Osteoblast (primary cell): ENCODE results near the gene CS. TPM values are rescaled to one million over a fixed set of nuclear protein-coding genes. Genes with fewer than 3 reads are reported as not detected.
"Not testable (repeated sequence)": the region's sequence is repeated elsewhere in the genome, so short reads cannot be mapped to it uniquely, and the experiment has no call there.

ENCODE experiments used
- DNase-seq: peaks from one replicate; pipeline ENCODE4 v3.0.0; 2011; ENCODE audit warnings: low spot score, mixed read lengths; ENCODE audit not compliant: insufficient read length; ENCODE audit errors: missing footprints
- H2AFZ ChIP-seq: 2 replicates; pipeline ENCODE4 v1.6.0; 2011; ENCODE audit warnings: mild to moderate bottlenecking, low read length
- H3K27ac ChIP-seq: 2 replicates; pipeline ENCODE4 v1.5.1; 2011; ENCODE audit warnings: mild to moderate bottlenecking, low read depth, low read length, moderate library complexity
- H3K27me3 ChIP-seq: 2 replicates; pipeline ENCODE4 v1.6.0; 2012; ENCODE audit warnings: mild to moderate bottlenecking, control low read depth, inconsistent platforms, low read length, moderate library complexity; ENCODE audit not compliant: insufficient read depth
- H3K36me3 ChIP-seq: 2 replicates; pipeline ENCODE4 v1.5.1; 2011; ENCODE audit warnings: mild to moderate bottlenecking, low read length, control low read depth, moderate library complexity; ENCODE audit not compliant: insufficient read depth
- H3K4me1 ChIP-seq: 2 replicates; pipeline ENCODE4 v1.5.1; 2011; ENCODE audit warnings: mild to moderate bottlenecking, low read length, control low read depth, moderate library complexity; ENCODE audit not compliant: insufficient read depth
- H3K4me2 ChIP-seq: 2 replicates; pipeline ENCODE4 v1.6.0; 2011; ENCODE audit warnings: mild to moderate bottlenecking, low read length; ENCODE audit not compliant: insufficient read depth
- H3K4me3 ChIP-seq: fragments of 200-600 bp; sonication (generic); 3 replicates; pipeline ENCODE4 v1.5.1; 2012; ENCODE audit warnings: mild to moderate bottlenecking, low read length, inconsistent platforms; ENCODE audit not compliant: insufficient read depth
- H3K79me2 ChIP-seq: 2 replicates; pipeline ENCODE4 v1.6.0; 2012; ENCODE audit warnings: mild to moderate bottlenecking, low read length, control low read depth, inconsistent platforms; ENCODE audit not compliant: insufficient read depth
- H3K9me3 ChIP-seq: 2 replicates; pipeline ENCODE4 v1.5.1; 2011; ENCODE audit warnings: low read depth, low read length, control low read depth
- H4K20me1 ChIP-seq: 2 replicates; pipeline ENCODE4 v1.6.0; 2012; ENCODE audit warnings: mild to moderate bottlenecking, low read length, control low read depth; ENCODE audit not compliant: insufficient read depth
- CTCF ChIP-seq: IDR thresholded peaks from 2 replicates; pipeline ENCODE4 v1.5.1; 2011; ENCODE audit warnings: mild to moderate bottlenecking, low read depth, low read length, moderate library complexity; ENCODE audit errors: extremely low read depth
- total RNA-seq: library from RNA; depleted of rRNA; stranded (reverse); fragments of >200 nt; gene quantifications from 2 replicates; pipeline ENCODE4 v1.2.3, GENCODE V29; 2012

The CS gene
- 106 and 114 TPM in 2 replicates for total RNA-seq

- H3K79me2 ChIP-seq, result peaks cover 47% of the 10 kb centered on the region
- peak within 1 kb of the TSS; percentile 100 for H3K4me2 ChIP-seq
- H3K36me3 ChIP-seq, result peaks cover 9% of the 10 kb centered on the region
- H3K4me3 ChIP-seq, result peak within 1 kb of the TSS; percentile 99
- H3K9me3 ChIP-seq, result no peaks in the 10 kb centered on the region
- H3K27me3 ChIP-seq, result no peaks in the 10 kb centered on the region
- H4K20me1 ChIP-seq, result peaks cover 16% of the 10 kb centered on the region
- TF ChIP-seq CTCF, result no peak
- peaks cover 22% of the 10 kb centered on the region for H3K4me1 ChIP-seq
- H2AFZ ChIP-seq, result peak within 1 kb of the TSS; percentile 96
- peak within 1 kb of the TSS; percentile 89 for H3K27ac ChIP-seq
- peak; percentile 97 for DNase-seq
Measured at GRCh38 chr12:56299853-56300643, at the start of gene CS. Gene CS (minus strand): TSS chr12:56300330. CDS start chr12:56300201, 129 bp downstream.

GRCh38 chr12:56348776-56349175 lies 48.6 kb upstream of the CS start:
- Histone ChIP-seq H3K27me3 (no peaks in the 10 kb centered on the region), H2AFZ (no peak overlapping the region), H3K4me2 (no peak overlapping the region), H3K79me2 (no peaks in the 10 kb centered on the region), H3K4me1 (no peaks in the 10 kb centered on the region), H4K20me1 (peaks cover 3% of the 10 kb centered on the region), H3K9me3 (no peaks in the 10 kb centered on the region), H3K36me3 (peaks cover 82% of the 10 kb centered on the region), H3K4me3 (no peak overlapping the region), H3K27ac (no peak overlapping the region)
- no peak for DNase-seq
- TF ChIP-seq CTCF, result no peak

GRCh38 chr12:56347255-56347654 lies 47.1 kb upstream of the CS start:
- not testable (repeated sequence) for H3K4me2 ChIP-seq, H3K4me1 ChIP-seq, DNase-seq, H3K27me3 ChIP-seq, H3K79me2 ChIP-seq, H3K4me3 ChIP-seq, H2AFZ ChIP-seq, H3K9me3 ChIP-seq, H3K27ac ChIP-seq, H4K20me1 ChIP-seq
- H3K36me3 ChIP-seq, result peaks cover 83% of the 10 kb centered on the region

- H3K36me3 ChIP-seq, result peaks cover 82% of the 10 kb centered on the region
- H3K27me3 ChIP-seq, result no peaks in the 10 kb centered on the region
- H3K79me2 ChIP-seq, result no peaks in the 10 kb centered on the region
Measured at GRCh38 chr12:56346675-56347074, 46.5 kb upstream of the CS start.

GRCh38 chr12:56342290-56342689 lies 42.2 kb upstream of the CS start:
- DNase-seq, H4K20me1 ChIP-seq, H3K27ac ChIP-seq, H3K9me3 ChIP-seq, H2AFZ ChIP-seq, H3K4me2 ChIP-seq, H3K27me3 ChIP-seq, H3K79me2 ChIP-seq, H3K4me1 ChIP-seq, H3K4me3 ChIP-seq: not testable (repeated sequence)
- peaks cover 49% of the 10 kb centered on the region for H3K36me3 ChIP-seq

More at GRCh38 chr12:56346675-56347074, 46.5 kb upstream of the CS start:
- no peak for TF ChIP-seq CTCF
- H4K20me1 ChIP-seq, result no peaks in the 10 kb centered on the region
- no peak overlapping the region for H3K4me2 ChIP-seq
- no peak overlapping the region for H3K4me3 ChIP-seq
- H2AFZ ChIP-seq, result no peak overlapping the region
- H3K27ac ChIP-seq, result no peak overlapping the region
- DNase-seq, result no peak
- H3K4me1 ChIP-seq, result no peaks in the 10 kb centered on the region
- H3K9me3 ChIP-seq, result no peaks in the 10 kb centered on the region
